ENCODE results near the gene MTRF1. TPM values are rescaled to one million over a fixed set of nuclear protein-coding genes. Genes with fewer than 3 reads are reported as not detected.

The MTRF1 gene
- total and polyA plus RNA-seq, 2 of the 4 experiments (the other 2 are of a cell fraction): 9.7 to 12.4 TPM

DNA sequence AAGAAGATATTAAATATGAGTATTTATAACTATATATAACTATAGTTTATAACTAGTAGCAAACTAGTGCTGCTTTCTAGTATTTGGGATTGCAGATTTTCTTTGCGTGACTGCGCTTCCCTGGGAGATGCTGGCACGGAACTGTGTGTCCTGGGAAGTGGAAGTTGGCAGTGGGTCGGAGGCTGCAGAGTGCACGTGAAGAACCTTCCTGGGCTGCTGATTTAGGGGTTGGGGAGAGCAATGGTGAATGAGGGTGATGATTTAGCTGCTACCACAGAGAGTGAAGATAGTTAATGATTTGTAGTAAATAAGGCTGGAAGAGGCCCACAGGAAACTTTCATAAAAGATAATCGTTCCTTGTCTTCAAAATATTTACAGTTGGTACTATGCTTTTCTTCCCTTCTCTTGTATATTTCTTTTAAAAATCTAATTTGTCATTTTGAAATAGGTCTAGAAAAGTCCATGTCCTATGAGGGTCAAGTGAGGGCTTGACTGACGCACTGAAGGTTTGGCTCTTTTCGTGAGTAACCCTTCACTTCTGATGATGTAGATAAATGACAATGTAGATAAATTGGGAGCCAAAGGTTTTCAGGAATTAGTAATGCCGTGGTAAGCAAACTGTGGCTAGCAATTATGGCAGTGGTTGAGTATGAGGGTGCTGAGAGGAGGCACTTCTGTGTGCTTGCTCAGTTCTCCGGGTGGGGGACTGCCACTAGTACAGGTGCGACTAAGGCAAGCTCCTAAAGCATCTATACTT lies 44.7 kb upstream of the MTRF1 start (continued):
- no peak for TF ChIP-seq SMC3 (IDR thresholded peaks at IDR 0.05; ENCODE audit: low read depth, low read length)

DNA sequence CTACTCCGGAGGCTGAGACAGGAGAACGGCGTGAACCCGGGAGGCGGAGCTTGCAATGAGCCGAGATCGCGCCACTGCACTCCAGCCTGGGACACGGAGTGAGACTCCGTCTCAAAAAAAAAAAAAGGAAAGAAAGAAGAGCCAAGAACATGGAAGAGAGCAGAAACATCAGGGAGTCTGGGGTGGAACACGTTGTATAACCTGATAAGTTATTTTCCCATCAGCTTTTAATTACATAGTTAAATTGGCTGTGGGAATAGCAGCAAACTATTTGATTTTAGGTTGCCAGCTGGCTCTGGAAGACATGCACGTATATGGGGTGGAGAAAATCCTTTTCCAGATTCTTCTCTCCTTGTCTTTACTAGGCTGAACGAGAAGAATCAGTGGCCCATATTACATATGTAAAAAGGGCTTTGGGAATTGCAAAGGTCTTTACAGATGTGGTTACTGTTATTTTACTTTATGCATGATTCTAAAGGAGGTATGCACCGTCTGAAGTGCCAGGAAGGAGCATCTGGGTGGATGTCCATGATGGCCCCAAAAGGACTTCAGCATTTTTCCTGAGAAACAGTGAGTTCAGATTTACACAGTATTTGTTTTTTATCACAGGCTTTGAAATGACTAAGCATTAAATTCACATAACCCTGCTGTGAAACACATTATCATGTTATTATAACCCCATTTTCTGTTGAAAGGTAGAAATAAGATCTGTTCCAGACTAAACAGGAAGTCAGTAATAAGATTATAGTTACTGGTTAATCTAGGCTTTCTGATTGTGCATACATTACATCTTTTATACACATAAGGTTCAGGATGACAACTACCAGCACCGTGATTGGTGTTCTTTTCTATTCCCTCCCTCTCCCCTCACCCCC lies 43.1 kb upstream of the MTRF1 start:
- Histone ChIP-seq H3K14ac (replicated peaks; ENCODE audit: low read depth, low read length) (no peak overlapping the region), H3K79me1 (ENCODE audit: low read depth in 1 of 2, low read length in 2 of 2) (no peaks in the 10 kb centered on the region), H3K56ac (ENCODE audit: extremely low read depth, insufficient read depth, low read length) (no peak overlapping the region), H2BK120ac (ENCODE audit: low read depth, low read length) (no peak overlapping the region), H3K4ac (ENCODE audit: low read depth, low read length) (no peak overlapping the region), H3K27me3 (ENCODE audit: control insufficient read depth, insufficient read depth, low read length) (no peaks in the 10 kb centered on the region), H3K4me2 (ENCODE audit: low read depth, low read length) (no peak overlapping the region), H4K20me1 (ENCODE audit: insufficient read depth, low read length) (no peaks in the 10 kb centered on the region), H4K91ac (ENCODE audit: insufficient read depth, low read depth, low read length) (no peak overlapping the region), H2AK9ac (replicated peaks; ENCODE audit: low read depth, low read length, poor library complexity) (no peak overlapping the region), H4K5ac (ENCODE audit: low read depth, low read length) (no peak overlapping the region), H2AFZ (replicated peaks; ENCODE audit: low read length, poor library complexity) (no peak overlapping the region), H2BK20ac (ENCODE audit: low read depth, low read length) (no peak overlapping the region), H2AK5ac (ENCODE audit: low read depth, low read length) (no peak overlapping the region), H2BK5ac (ENCODE audit: low read depth, low read length, poor library complexity, severe bottlenecking) (no peak overlapping the region), H3K9ac (ENCODE audit: low read depth, low read length) (no peak overlapping the region), H3K9me3 (ENCODE audit: control insufficient read depth, insufficient read depth, low read length) (no peaks in the 10 kb centered on the region), H3K27ac (ENCODE audit: insufficient read depth, low read length) (no peak overlapping the region), H2BK15ac (ENCODE audit: low read depth, low read length) (no peak overlapping the region), H3K9me1 (ENCODE audit: insufficient read depth, low read length) (no peaks in the 10 kb centered on the region), H3K4me1 (ENCODE audit: control insufficient read depth, insufficient read depth, low read length) (0 out of 2 replicates have a peak, but pooled peaks cover 4% of the 10 kb centered on the region), H3K18ac (ENCODE audit: low read depth, low read length) (no peak overlapping the region), H3K23ac (ENCODE audit: low read depth, low read length) (no peak overlapping the region), H3K36me3 (ENCODE audit: control insufficient read depth, insufficient read depth, low read length) (no peaks in the 10 kb centered on the region), H3K4me3 (ENCODE audit: insufficient read depth, low read depth, low read length) (no peak overlapping the region), H4K8ac (ENCODE audit: low read depth in 2 of 2, low read length in 2 of 2) (no peak overlapping the region)
- intact Hi-C loops (cut with micrococcal nuclease) (no loop called here), in situ Hi-C loops (cut with MboI; ENCODE audit: low sequenced_read_pairs) (loop anchor here (25.0 kb wide), 1 partner anchor 219 kb away; no protein-coding TSS in a partner anchor), dilution Hi-C loops (cut with HindIII; ENCODE audit: low sequenced_read_pairs, unreplicated experiment) (no loop called here)
- BruUV-seq (replicated peaks): no TSS peak
- TF ChIP-seq NFE2L2 (IDR thresholded peaks at IDR 0.05; ENCODE audit: low read depth, low read length) (peak; percentile 50; the same call in 1 of the 2 replicates), POLR2A (IDR thresholded peaks at IDR 0.05; ENCODE audit: low read depth, low read length) (no peak)
- ATAC-seq (ENCODE audit: low read depth) (no peak), DNase-seq (peak; percentile 34)
- CTCF ChIA-PET: interaction anchor here (0.7 kb wide), 1 partner anchor 719 kb away, joined by 3 read pairs; no protein-coding TSS in a partner anchor
- POLR2A ChIA-PET (ENCODE audit: unreplicated experiment): no interaction called here
- WGBS, 2 experiments (ENCODE audit: extremely low coverage in 2 of 2, insufficient read length in 1 of 2): 100% methylated on average over 3 of the region's 15 CpGs; no CpG with 5 or more reads in 1 of the 2 experiments

Measured in IMR-90 (cell line).